GM23338 (cell line): ENCODE data around the gene ZNHIT1. TPM values are rescaled to one million over a fixed set of nuclear protein-coding genes. Genes with fewer than 3 reads are reported as not detected.
A peak's percentile ranks its signal among the peaks of the same experiment; 100 is the strongest.

Experiments
- ATAC-seq: fragments of 200-7000 bp; cut with Tn5 transposase; 3 replicates; pipeline ENCODE4 v1.9.1; 2020
- DNase-seq: peaks from one replicate; pipeline ENCODE4 v3.0.0-alpha.2; 2015; ENCODE audit warnings: low spot score
- H2AFZ ChIP-seq: fragments of 200-600 bp; sonication (generic); 2 replicates; pipeline ENCODE4 v1.8.0; 2016; ENCODE audit warnings: antibody characterized with exemption, mild to moderate bottlenecking, moderate library complexity
- H3F3A ChIP-seq: fragments of 200-600 bp; sonication (generic); replicated peaks from 2 replicates; pipeline ENCODE4 v1.8.0; 2017; ENCODE audit warnings: antibody characterized with exemption, mixed run types, low read depth
- H3K27ac ChIP-seq: fragments of 200-600 bp; sonication (generic); 2 replicates; pipeline ENCODE4 v1.6.1; 2016; ENCODE audit warnings: low read depth
- H3K27me3 ChIP-seq: fragments of 200-600 bp; sonication (generic); 2 replicates; pipeline ENCODE4 v1.8.0; 2016; ENCODE audit warnings: mild to moderate bottlenecking, mixed run types, moderate library complexity; ENCODE audit not compliant: insufficient read depth
- H3K36me3 ChIP-seq: fragments of 200-600 bp; sonication (generic); 2 replicates; pipeline ENCODE4 v1.8.0; 2016; ENCODE audit warnings: mild to moderate bottlenecking; ENCODE audit not compliant: insufficient read depth
- H3K4me1 ChIP-seq: fragments of 200-600 bp; sonication (generic); 2 replicates; pipeline ENCODE4 v1.8.0; 2016; ENCODE audit warnings: mild to moderate bottlenecking, moderate library complexity; ENCODE audit not compliant: insufficient read depth
- H3K4me2 ChIP-seq: fragments of 200-600 bp; sonication (generic); 2 replicates; pipeline ENCODE4 v1.7.1; 2017; ENCODE audit warnings: mixed run types
- H3K4me3 ChIP-seq: fragments of 200-600 bp; sonication (generic); 2 replicates; pipeline ENCODE4 v1.6.1; 2016; ENCODE audit warnings: mixed run types
- H3K79me2 ChIP-seq: fragments of 200-600 bp; sonication (generic); replicated peaks from 2 replicates; pipeline ENCODE4 v1.8.0; 2017; ENCODE audit warnings: mild to moderate bottlenecking; ENCODE audit not compliant: insufficient read depth
- H3K9me2 ChIP-seq: fragments of 200-600 bp; sonication (generic); 2 replicates; pipeline ENCODE4 v1.8.0; 2017; ENCODE audit not compliant: insufficient read depth
- H4K20me1 ChIP-seq: fragments of 200-600 bp; sonication (generic); replicated peaks from 2 replicates; pipeline ENCODE4 v1.8.0; 2017; ENCODE audit warnings: mild to moderate bottlenecking; ENCODE audit not compliant: insufficient read depth
- H3K27ac Mint-ChIP-seq: 2 replicates; pipeline ENCODE4 v1.8.0; 2020; ENCODE audit warnings: inconsistent platforms, mild to moderate bottlenecking, moderate library complexity, mixed read lengths
- H3K27me3 Mint-ChIP-seq: 3 replicates; pipeline ENCODE4 v1.8.0; 2022; ENCODE audit warnings: low read depth, mild to moderate bottlenecking, moderate library complexity, mixed read lengths, inconsistent platforms; ENCODE audit not compliant: insufficient read depth, poor library complexity
- H3K36me3 Mint-ChIP-seq: 3 replicates; pipeline ENCODE4 v1.8.0; 2021; ENCODE audit warnings: low read depth, mild to moderate bottlenecking, inconsistent platforms, moderate library complexity, mixed read lengths
- H3K4me1 Mint-ChIP-seq: 3 replicates; pipeline ENCODE4 v1.8.0; 2020; ENCODE audit warnings: mild to moderate bottlenecking, inconsistent platforms, mixed read lengths
- H3K4me3 Mint-ChIP-seq: 3 replicates; pipeline ENCODE4 v1.8.0; 2021; ENCODE audit warnings: moderate library complexity, mild to moderate bottlenecking, inconsistent platforms, mixed read lengths
- H3K9me3 Mint-ChIP-seq: 3 replicates; pipeline ENCODE4 v1.8.0; 2020; ENCODE audit warnings: moderate library complexity, mild to moderate bottlenecking, inconsistent platforms, mixed read lengths
- ZNF114 ChIP-seq: fragments of 250-450 bp; sonication (Bioruptor Pico); IDR thresholded peaks from 2 replicates; pipeline ENCODE4 v1.5.0; 2020; ENCODE audit warnings: mild to moderate bottlenecking, moderate library complexity
- ZNF462 ChIP-seq: fragments of 250-450 bp; sonication (Bioruptor Pico); IDR thresholded peaks from 2 replicates; pipeline ENCODE4 v1.5.0; 2020; ENCODE audit warnings: mild to moderate bottlenecking, moderate library complexity
- polyA plus RNA-seq: library from polyadenylated mRNA; unstranded; fragments of >200 nt; fragmentation: Nextera tagmentation; extraction: Ambion mirVana; gene quantifications from 2 replicates; pipeline ENCODE4 v1.2.1, GENCODE V29; 2016
- total RNA-seq: library from RNA; depleted of rRNA; stranded (reverse); fragments of >200 nt; shearing (Covaris generic); gene quantifications from 2 replicates; pipeline ENCODE4 v1.2.3, GENCODE V29; 2014
- TF ChIP-seq, protein P1 (sequence below), 2 experiments: fragments of 200-600 bp in 1 of 2; sonication (generic) in 1 of 2; conservative IDR thresholded peaks; 2 replicates each; pipeline versions ENCODE4 v1.5.1 to v1.6.1; 2016 to 2017; ENCODE audit warnings: antibody characterized with exemption in 2 of 2, low read depth in 2 of 2, mild to moderate bottlenecking in 2 of 2, moderate library complexity in 1 of 2

ZNHIT1 gene
- total and polyA plus RNA-seq, 2 experiments from 2014 or later = 64.6 to 113 TPM

- no peak overlapping the region for H3K27ac ChIP-seq
- peaks cover 10% of the 10 kb centered on the region; the same call in 2 of the 3 replicates for H3K4me1 Mint-ChIP-seq
- H3K79me2 ChIP-seq = peaks cover 6% of the 10 kb centered on the region; the same call in 1 of the 2 replicates
- peak; percentile 24 for ATAC-seq
- no peak overlapping the region for H3K4me2 ChIP-seq
- H3K27me3 ChIP-seq = no peaks in the 10 kb centered on the region
- no peak for DNase-seq
- peaks cover 7% of the 10 kb centered on the region for H3K4me1 ChIP-seq
- H3K4me3 ChIP-seq = no peak overlapping the region
- peaks cover 17% of the 10 kb centered on the region for H3K36me3 Mint-ChIP-seq
- H3K4me3 Mint-ChIP-seq = no peak overlapping the region
- no peaks in the 10 kb centered on the region for H3K9me2 ChIP-seq
- no peak overlapping the region for H3K27ac Mint-ChIP-seq
- peaks cover 9% of the 10 kb centered on the region for H3K27me3 Mint-ChIP-seq
- peaks cover 6% of the 10 kb centered on the region; the same call in 1 of the 2 replicates for H3F3A ChIP-seq
- TF ChIP-seq, protein P1, sequence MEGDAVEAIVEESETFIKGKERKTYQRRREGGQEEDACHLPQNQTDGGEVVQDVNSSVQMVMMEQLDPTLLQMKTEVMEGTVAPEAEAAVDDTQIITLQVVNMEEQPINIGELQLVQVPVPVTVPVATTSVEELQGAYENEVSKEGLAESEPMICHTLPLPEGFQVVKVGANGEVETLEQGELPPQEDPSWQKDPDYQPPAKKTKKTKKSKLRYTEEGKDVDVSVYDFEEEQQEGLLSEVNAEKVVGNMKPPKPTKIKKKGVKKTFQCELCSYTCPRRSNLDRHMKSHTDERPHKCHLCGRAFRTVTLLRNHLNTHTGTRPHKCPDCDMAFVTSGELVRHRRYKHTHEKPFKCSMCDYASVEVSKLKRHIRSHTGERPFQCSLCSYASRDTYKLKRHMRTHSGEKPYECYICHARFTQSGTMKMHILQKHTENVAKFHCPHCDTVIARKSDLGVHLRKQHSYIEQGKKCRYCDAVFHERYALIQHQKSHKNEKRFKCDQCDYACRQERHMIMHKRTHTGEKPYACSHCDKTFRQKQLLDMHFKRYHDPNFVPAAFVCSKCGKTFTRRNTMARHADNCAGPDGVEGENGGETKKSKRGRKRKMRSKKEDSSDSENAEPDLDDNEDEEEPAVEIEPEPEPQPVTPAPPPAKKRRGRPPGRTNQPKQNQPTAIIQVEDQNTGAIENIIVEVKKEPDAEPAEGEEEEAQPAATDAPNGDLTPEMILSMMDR (conservative IDR thresholded peaks at IDR 0.05; ENCODE audit: low read depth in 2 of 2) = peak in 1 of 2 experiments; percentile 47; a peak in 2 of 4 replicates
- no peak for TF ChIP-seq ZNF114 (CRISPR knock-in tag)
- TF ChIP-seq ZNF462 (CRISPR knock-in tag) = no peak
- H4K20me1 ChIP-seq = no peaks in the 10 kb centered on the region
- no peaks in the 10 kb centered on the region for H3K9me3 Mint-ChIP-seq
- H2AFZ ChIP-seq = no peak overlapping the region
- no peaks in the 10 kb centered on the region; the same call in 1 of the 2 replicates for H3K36me3 ChIP-seq
These were observed 6.0 kb upstream of the ZNHIT1 start for GRCh38 chr7:101212014-101212413.
